Measurements from ENCODE around the gene RNF181. TPM values are rescaled to one million over a fixed set of nuclear protein-coding genes. Genes with fewer than 3 reads are reported as not detected.

Gene RNF181
- total and polyA plus RNA-seq, 2 donors = 162 to 180 TPM

DNA sequence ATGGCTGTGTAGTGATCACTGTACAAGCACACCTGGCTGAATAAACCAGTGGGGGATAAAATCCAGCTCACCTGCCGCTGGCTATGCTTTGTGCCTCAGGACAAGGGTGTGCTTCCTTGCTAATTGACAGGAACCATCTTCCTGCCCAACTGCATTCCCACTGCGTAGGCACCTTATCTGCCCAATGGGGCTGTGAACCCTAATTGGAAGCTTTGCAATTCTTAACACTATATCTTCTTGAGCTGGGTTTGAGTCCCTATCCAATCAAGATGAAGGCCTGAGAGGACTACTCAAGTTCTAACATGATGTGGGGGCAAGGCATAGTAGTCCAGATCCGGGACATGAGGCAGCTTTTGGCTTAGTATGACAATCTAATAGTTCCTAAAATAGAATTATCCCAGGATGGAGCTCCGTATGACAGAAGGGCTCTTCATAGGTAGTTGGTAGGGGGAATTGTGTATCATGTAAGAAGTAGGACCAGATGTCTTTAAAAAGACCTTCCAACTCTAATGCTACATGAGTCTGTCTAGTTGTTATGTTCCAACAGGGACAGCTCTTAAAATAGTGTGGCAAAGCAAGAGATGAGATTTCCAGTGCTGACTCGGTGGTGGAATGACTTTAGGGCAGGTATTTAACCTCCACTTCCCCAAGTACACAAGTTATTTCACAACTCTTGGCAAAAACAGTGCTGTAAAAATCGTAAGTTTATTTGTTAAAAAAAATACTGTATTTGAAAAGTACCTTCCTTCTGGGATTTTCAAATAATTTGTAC, 9.2 kb downstream of the RNF181 start:
- WGBS = 92% methylated on average over 6 of the region's 6 CpGs
- Histone ChIP-seq H3K27me3 (ENCODE audit: control insufficient read depth in 2 of 2, insufficient read depth in 1 of 2, low read length in 1 of 2) (peaks cover 14 to 31% of the 10 kb centered on the region in 2 donors), H3K4me3 (ENCODE audit: low read length in 2 of 2) (no peak overlapping the region), H3K27ac (ENCODE audit: low read depth in 1 of 2, low read length in 1 of 2) (no peak overlapping the region), H3K9me3 (ENCODE audit: control insufficient read depth in 2 of 2, insufficient read depth in 1 of 2, low read length in 1 of 2) (no peaks in the 10 kb centered on the region), H3K4me1 (ENCODE audit: control insufficient read depth in 2 of 2, insufficient read depth in 2 of 2, low read length in 2 of 2) (peaks cover 3 to 10% of the 10 kb centered on the region in 2 donors), H3K36me3 (ENCODE audit: control insufficient read depth in 2 of 2, insufficient read depth in 2 of 2, low read length in 1 of 2) (peaks cover 22 to 25% of the 10 kb centered on the region in 2 donors)
- DNase-seq (ENCODE audit: low read depth in 6 of 9, low spot score in 9 of 9) = no peak

DNA sequence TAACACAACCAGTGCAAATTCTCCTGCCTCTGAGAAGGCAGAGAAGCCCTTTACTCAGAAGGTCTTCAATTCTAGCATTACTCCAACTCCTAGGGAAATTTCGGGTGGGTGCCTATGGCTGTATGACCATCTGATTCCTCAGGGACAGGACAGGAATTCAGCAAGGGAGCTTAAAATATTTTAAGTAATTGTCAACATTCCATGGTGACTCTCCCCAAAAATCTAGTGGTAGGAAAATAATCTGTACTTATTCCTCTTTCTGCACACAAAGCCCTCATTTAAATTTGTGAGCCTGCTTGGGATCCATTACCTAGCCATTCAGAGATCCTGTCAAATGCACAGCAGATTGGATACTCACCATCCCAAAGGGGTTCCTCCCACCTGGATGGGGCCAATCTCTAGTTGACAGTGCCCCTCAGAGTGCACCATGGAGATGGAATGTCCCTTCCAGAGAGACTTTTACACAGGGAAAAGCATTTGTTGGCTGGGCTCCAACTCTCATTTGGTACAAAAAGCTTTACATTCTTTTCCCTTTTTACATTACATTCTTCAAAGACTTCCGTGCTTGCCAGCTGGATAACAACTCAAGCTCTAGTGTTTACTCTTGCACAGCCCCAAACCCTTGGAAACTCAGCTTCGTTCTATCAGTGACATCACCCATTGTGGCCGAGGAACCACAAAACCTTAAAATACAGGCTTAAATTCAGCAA, 10.0 kb downstream of the RNF181 start:
- Histone ChIP-seq H3K27ac (ENCODE audit: low read depth in 1 of 2, low read length in 1 of 2) (no peak overlapping the region), H3K4me3 (ENCODE audit: low read length in 2 of 2) (no peak overlapping the region), H3K9me3 (ENCODE audit: control insufficient read depth in 2 of 2, insufficient read depth in 1 of 2, low read length in 1 of 2) (no peaks in the 10 kb centered on the region), H3K4me1 (ENCODE audit: control insufficient read depth in 2 of 2, insufficient read depth in 2 of 2, low read length in 2 of 2) (peaks cover 7 to 15% of the 10 kb centered on the region in 2 donors), H3K27me3 (ENCODE audit: control insufficient read depth in 2 of 2, insufficient read depth in 1 of 2, low read length in 1 of 2) (peaks cover 14 to 31% of the 10 kb centered on the region in 2 donors), H3K36me3 (ENCODE audit: control insufficient read depth in 2 of 2, insufficient read depth in 2 of 2, low read length in 1 of 2) (peaks cover 19 to 25% of the 10 kb centered on the region in 2 donors)
- DNase-seq (ENCODE audit: low read depth in 6 of 9, low spot score in 9 of 9) = no peak
- WGBS = 94% methylated on average over 4 of the region's 4 CpGs

DNA sequence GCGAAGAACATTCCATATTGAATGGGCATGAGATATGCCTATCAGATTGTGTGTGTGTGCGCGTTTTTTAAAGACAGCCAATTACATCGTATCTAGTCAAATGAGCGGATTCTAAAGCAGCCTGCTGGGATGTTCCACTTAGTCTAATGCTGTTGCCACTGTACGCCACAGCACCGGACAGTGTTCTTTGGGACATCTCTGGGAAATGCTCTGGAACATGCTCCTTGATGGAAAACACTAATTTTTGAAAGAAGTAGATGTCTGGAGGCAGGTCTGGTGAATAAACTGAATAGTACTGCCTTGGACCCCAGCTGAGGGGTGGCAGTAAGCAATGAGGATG, 10.5 kb downstream of the RNF181 start:
- H3K27me3 ChIP-seq (ENCODE audit: control insufficient read depth in 2 of 2, insufficient read depth in 1 of 2, low read length in 1 of 2) = peaks cover 14 to 30% of the 10 kb centered on the region in 2 donors
- no peak overlapping the region for H3K27ac ChIP-seq (ENCODE audit: low read depth in 1 of 2, low read length in 1 of 2)
- H3K4me3 ChIP-seq (ENCODE audit: low read length in 2 of 2) = no peak overlapping the region
- H3K36me3 ChIP-seq (ENCODE audit: control insufficient read depth in 2 of 2, insufficient read depth in 2 of 2, low read length in 1 of 2) = peaks cover 19 to 25% of the 10 kb centered on the region in 2 donors
- H3K4me1 ChIP-seq (ENCODE audit: control insufficient read depth in 2 of 2, insufficient read depth in 2 of 2, low read length in 2 of 2) = peaks cover 10 to 19% of the 10 kb centered on the region in 2 donors
- WGBS = 96% methylated on average over 7 of the region's 7 CpGs
- no peaks in the 10 kb centered on the region for H3K9me3 ChIP-seq (ENCODE audit: control insufficient read depth in 2 of 2, insufficient read depth in 1 of 2, low read length in 1 of 2)
- no peak for DNase-seq (ENCODE audit: low read depth in 6 of 9, low spot score in 9 of 9)

DNA sequence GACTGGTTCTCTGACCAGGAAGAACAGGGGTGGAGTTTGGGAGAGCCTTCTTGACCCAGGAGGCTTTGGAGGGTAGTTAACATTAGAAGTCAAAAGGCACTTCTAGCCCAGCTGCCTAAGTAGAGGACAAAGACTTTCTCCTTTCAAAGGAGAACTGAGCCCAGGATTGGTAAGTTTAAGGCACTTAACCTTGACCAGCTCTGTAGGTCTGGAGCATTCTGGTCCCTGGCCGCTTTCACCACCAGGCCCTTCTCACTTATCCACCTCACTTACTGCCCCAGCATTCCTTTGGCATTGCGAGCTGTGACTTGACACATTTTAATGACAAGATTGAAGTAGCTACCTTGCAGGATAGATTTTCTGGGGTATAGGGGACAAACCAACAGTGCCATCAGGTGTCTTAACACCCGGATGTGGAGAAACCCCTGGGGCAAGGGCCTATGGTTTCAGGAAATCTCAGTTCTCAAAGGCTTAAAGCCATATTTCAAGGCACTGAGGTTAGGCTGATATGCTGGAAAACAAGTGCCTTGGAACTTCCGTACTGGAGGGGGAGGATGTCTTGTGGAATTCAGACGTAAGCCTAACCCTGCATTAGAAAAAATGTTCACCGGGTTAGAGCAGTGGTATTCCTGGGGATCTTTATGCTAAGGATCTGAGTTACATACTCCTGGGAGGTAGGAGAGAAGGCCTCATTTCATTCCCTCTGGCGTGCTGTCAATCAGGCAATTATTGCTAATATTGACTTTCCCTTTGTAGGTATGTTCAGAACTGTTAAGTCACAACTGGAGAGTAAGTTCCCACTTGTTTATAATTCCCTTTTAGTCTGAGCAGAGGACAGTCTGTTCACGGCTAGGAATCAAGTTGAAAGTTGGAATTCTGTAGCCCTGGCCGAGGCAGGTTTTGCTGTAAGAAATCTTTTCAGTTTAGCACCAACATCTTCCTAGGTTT, 12.0 kb downstream of the RNF181 start:
- H3K27ac ChIP-seq (ENCODE audit: low read depth in 1 of 2, low read length in 1 of 2) = no peak overlapping the region
- no peaks in the 10 kb centered on the region for H3K9me3 ChIP-seq (ENCODE audit: control insufficient read depth in 2 of 2, insufficient read depth in 1 of 2, low read length in 1 of 2)
- H3K36me3 ChIP-seq (ENCODE audit: control insufficient read depth in 2 of 2, insufficient read depth in 2 of 2, low read length in 1 of 2) = peaks cover 19 to 25% of the 10 kb centered on the region in 2 donors
- peaks cover 6 to 16% of the 10 kb centered on the region in 2 donors for H3K27me3 ChIP-seq (ENCODE audit: control insufficient read depth in 2 of 2, insufficient read depth in 1 of 2, low read length in 1 of 2)
- WGBS = 97% methylated on average over 9 of the region's 9 CpGs
- peaks cover 9 to 22% of the 10 kb centered on the region in 2 donors for H3K4me1 ChIP-seq (ENCODE audit: control insufficient read depth in 2 of 2, insufficient read depth in 2 of 2, low read length in 2 of 2)
- H3K4me3 ChIP-seq (ENCODE audit: low read length in 2 of 2) = no peak overlapping the region
- DNase-seq (ENCODE audit: low read depth in 6 of 9, low spot score in 9 of 9) = no peak

DNA sequence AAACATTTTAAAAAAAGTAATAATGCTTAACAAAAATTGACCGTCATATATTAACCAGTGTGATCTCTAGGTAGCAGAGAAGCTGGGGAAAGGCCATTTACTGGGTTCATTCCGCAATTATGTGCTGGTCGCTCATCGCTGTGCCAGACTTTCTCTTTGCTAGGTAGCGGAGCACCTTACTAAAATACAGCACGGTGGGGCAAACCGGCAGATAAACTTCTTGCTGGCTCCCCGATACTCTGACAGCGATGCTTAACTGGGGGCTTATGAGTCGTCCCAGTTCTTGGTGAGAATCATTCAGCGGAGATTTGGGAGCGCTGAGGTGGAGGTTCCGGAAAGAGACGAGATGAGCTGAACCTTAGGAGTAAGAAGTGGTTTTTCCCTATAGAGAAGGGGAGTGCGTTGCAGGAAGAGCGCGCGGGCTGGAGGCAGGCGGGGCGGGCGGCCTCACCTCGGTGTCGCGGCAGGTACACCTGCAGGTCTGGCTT, 15.7 kb downstream of the RNF181 start:
- peaks cover 12 to 24% of the 10 kb centered on the region in 2 donors for H3K4me1 ChIP-seq (ENCODE audit: control insufficient read depth in 2 of 2, insufficient read depth in 2 of 2, low read length in 2 of 2)
- DNase-seq (ENCODE audit: low read depth in 6 of 9, low spot score in 9 of 9) = peak in 1 of 9 donors; percentile 18
- 12% methylated on average over 24 of the region's 24 CpGs for WGBS
- H3K27ac ChIP-seq (ENCODE audit: low read depth in 1 of 2, low read length in 1 of 2) = peak overlapping the region; percentile 74 to 75
- peaks cover 16 to 23% of the 10 kb centered on the region in 2 donors for H3K36me3 ChIP-seq (ENCODE audit: control insufficient read depth in 2 of 2, insufficient read depth in 2 of 2, low read length in 1 of 2)
- peak overlapping the region; percentile 77 to 83 for H3K4me3 ChIP-seq (ENCODE audit: low read length in 2 of 2)
- H3K9me3 ChIP-seq (ENCODE audit: control insufficient read depth in 2 of 2, insufficient read depth in 1 of 2, low read length in 1 of 2) = no peaks in the 10 kb centered on the region
- H3K27me3 ChIP-seq (ENCODE audit: control insufficient read depth in 2 of 2, insufficient read depth in 1 of 2, low read length in 1 of 2) = no peaks in the 10 kb centered on the region

DNA sequence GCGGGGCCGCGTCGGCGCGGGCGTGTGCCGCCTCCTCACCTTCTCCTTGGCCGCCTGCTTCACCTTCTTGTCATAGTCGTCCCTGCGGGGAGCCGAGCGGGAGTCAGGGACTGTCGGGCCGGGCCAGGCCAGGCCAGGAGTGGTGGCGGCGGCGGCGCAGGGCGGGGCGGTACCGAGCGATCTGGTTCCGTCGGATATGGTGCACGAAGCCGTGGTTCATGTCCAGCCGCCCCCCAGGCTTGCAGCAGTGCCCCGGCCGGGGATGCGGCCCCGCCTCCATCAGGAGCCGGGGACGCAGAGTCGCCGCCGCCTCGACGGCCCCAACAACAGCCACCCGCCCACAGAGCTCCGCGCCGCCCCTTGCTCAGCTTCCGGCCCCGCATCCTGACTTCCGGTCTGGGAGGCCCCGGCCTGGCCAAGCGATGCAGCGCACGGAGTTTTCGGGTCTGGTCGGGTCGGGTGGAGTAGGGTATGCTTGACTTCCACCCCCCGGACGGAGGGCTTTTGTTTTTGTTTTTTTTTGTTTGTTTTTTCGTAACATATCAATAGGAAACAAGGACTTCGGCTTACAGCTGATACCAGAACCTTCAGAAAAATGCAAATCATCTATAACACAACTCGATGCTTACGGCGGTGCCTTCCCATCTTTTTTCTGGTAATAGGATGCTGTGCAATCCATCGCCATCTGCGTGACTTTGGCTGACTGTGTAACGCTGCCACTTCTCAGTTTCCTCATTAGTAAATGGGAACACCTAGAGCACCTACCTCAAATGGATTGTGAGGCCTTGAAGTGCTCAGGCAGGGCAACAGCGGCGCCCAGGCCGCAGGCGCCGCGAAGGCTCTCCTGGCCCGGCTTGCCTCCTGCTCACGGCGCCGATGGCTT, 16.4 kb downstream of the RNF181 start, which contains the start of gene C2orf68:
TSS of gene C2orf68 (minus strand) at position 362 of the 883 bp plus-strand sequence. CDS start at position 280, 82 bp downstream.
- Histone ChIP-seq H3K9me3 (ENCODE audit: control insufficient read depth in 2 of 2, insufficient read depth in 1 of 2, low read length in 1 of 2) (no peaks in the 10 kb centered on the region), H3K36me3 (ENCODE audit: control insufficient read depth in 2 of 2, insufficient read depth in 2 of 2, low read length in 1 of 2) (peaks cover 15 to 23% of the 10 kb centered on the region in 2 donors), H3K27me3 (ENCODE audit: control insufficient read depth in 2 of 2, insufficient read depth in 1 of 2, low read length in 1 of 2) (no peaks in the 10 kb centered on the region), H3K4me1 (ENCODE audit: control insufficient read depth in 2 of 2, insufficient read depth in 2 of 2, low read length in 2 of 2) (peaks cover 16 to 26% of the 10 kb centered on the region in 2 donors), H3K27ac (ENCODE audit: low read depth in 1 of 2, low read length in 1 of 2) (peak within 1 kb of the TSS; percentile 74 to 75), H3K4me3 (ENCODE audit: low read length in 2 of 2) (peak within 1 kb of the TSS; percentile 77 to 83)
- DNase-seq (ENCODE audit: low read depth in 6 of 9, low spot score in 9 of 9) = peak in 8 of 9 donors; percentile 62 to 90 (median 76)
- 13% methylated on average over 73 of the region's 73 CpGs for WGBS

DNA sequence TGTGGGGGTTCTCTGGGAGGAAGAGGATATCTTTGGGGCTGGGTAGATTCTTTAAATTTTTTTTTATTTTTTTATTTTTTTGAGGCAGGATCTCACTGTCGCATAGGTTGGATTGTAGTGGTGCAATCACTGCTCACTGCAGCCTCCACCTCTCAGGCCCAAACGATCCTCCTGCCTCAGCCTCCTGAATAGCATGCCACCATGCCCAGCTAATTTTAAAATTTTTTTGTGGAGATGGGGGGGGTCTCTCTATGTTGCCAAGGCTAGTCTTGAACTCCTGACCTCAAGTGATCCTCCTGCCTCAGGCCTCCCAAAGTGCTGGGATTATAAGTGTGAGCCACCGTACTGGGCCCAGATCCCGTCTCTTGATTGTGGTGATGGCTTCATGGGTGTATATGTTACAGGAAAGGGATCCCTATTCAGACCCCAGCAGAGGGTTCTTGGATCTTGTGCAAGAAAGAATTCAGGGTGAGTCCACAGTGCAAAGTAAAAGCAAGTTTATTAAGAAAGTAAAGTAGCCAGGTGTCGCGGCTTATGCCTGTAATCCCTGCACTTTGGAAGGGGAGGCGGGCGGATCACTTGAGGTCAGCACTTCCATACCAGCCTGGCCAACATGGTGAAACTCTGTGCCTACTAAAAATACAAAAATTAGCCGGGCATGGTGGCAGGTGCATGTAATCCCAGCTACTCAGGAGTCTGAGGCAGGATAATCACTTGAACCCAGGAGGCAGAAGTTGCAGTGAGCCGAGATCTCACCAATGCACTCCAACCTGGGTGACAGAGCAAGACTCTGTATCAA, 18.4 kb downstream of the RNF181 start:
- WGBS = 96% methylated on average over 10 of the region's 10 CpGs
- DNase-seq (ENCODE audit: low read depth in 6 of 9, low spot score in 9 of 9) = no peak
- Histone ChIP-seq H3K9me3 (ENCODE audit: control insufficient read depth in 2 of 2, insufficient read depth in 1 of 2, low read length in 1 of 2) (no peaks in the 10 kb centered on the region), H3K4me3 (ENCODE audit: low read length in 2 of 2) (no peak overlapping the region), H3K36me3 (ENCODE audit: control insufficient read depth in 2 of 2, insufficient read depth in 2 of 2, low read length in 1 of 2) (peaks cover 6 to 17% of the 10 kb centered on the region in 2 donors), H3K4me1 (ENCODE audit: control insufficient read depth in 2 of 2, insufficient read depth in 2 of 2, low read length in 2 of 2) (peaks cover 22 to 34% of the 10 kb centered on the region in 2 donors), H3K27ac (ENCODE audit: low read depth in 1 of 2, low read length in 1 of 2) (no peak overlapping the region), H3K27me3 (ENCODE audit: control insufficient read depth in 2 of 2, insufficient read depth in 1 of 2, low read length in 1 of 2) (no peaks in the 10 kb centered on the region)

All from thymus (tissue), 11 donors.